Right lobe of liver (tissue), 6 donors: ENCODE results near the gene BCOR. TPM values are rescaled to one million over a fixed set of nuclear protein-coding genes. Genes with fewer than 3 reads are reported as not detected.

Experiments
- ATAC-seq, 4 donors: fragments of 200-7000 bp; cut with Tn5 transposase; one replicate each; pipeline ENCODE4 v1.9.1; 2020; ENCODE audit warnings: mild to moderate bottlenecking in 4 of 4, moderate library complexity in 4 of 4
- DNase-seq, 3 donors: peaks; one replicate each; pipeline ENCODE4 v3.0.0-alpha.2; 2020
- H3K27ac ChIP-seq, 3 donors: fragments of 200-600 bp; one replicate each; pipeline ENCODE4 v1.8.0; 2022
- H3K27me3 ChIP-seq, 2 donors: fragments of 200-600 bp; one replicate each; pipeline ENCODE4 v1.8.0; 2022
- H3K36me3 ChIP-seq, 4 donors: fragments of 200-600 bp; sonication (generic) in 1 of 4; one replicate each; pipeline versions ENCODE4 v1.5.1 to v1.8.0; 2017 to 2022; ENCODE audit warnings: control low read depth in 1 of 4
- H3K4me1 ChIP-seq, 4 donors: fragments of 200-600 bp; sonication (generic) in 1 of 4; one replicate each; pipeline versions ENCODE4 v1.5.1 to v1.8.0; 2017 to 2022; ENCODE audit warnings: control low read depth in 1 of 4
- H3K4me3 ChIP-seq, 3 donors: fragments of 200-600 bp; one replicate each; pipeline ENCODE4 v1.8.0; 2022
- H3K9me3 ChIP-seq, 4 donors: fragments of 200-600 bp; sonication (generic) in 1 of 4; one replicate each; pipeline versions ENCODE4 v1.5.1 to v1.8.0; 2017 to 2022; ENCODE audit warnings: control low read depth in 1 of 4
- CTCF ChIP-seq, 4 donors: fragments of 200-600 bp in 3 of 4; fragments of 450-650 bp in 1 of 4; IDR thresholded peaks; one replicate each; pipeline versions ENCODE4 v1.5.1 to v1.8.0; 2016 to 2022; ENCODE audit warnings: antibody characterized with exemption in 4 of 4, mild to moderate bottlenecking in 2 of 4
- POLR2A ChIP-seq: fragments of 450-650 bp; IDR thresholded peaks from one replicate; pipeline ENCODE4 v1.6.1; 2017; ENCODE audit warnings: antibody characterized with exemption, mild to moderate bottlenecking
- WGBS: methylation state at CpG from one replicate; pipeline ENCODE4 v1.1.6; 2018; ENCODE audit warnings: low coverage, low lambda C conversion rate; ENCODE audit not compliant: insufficient coverage; ENCODE audit errors: missing lambda C conversion rate; 5-methylcytosine and 5-hydroxymethylcytosine counted together
- intact Hi-C, 2 donors: fragments of 100-400 bp; cut with DNase I; formaldehyde crosslinking; loops; one replicate each; pipeline versions ENCODE4 v1.11.2 to v1.14.1; 2022
- total RNA-seq, 6 experiments: library from RNA; depleted of rRNA in 2 of 6; stranded (reverse); fragments of >200 nt in 2 of 6; fragmentation: NEBNext Ultra II Directional in 3 of 6; extraction: Animal tissue kit (Norgen Biotek cat#: 25700) in 3 of 6; gene quantifications; one replicate each; pipeline versions ENCODE4 v1.1.0 to v1.2.4, GENCODE V29; 2016 to 2023
- donor health status: DM: no; HTN: yes; CAD: no.
- donor health status: DM: no; HTN: no; CAD: no.
- donor health status: DM: no; HTN: no; CAD: no.
- donor health status: DM: no; HTN: yes; CAD: no.
- donor health status: DM: no; HTN: yes; CAD: no.

BCOR gene
- total RNA-seq, 6 experiments from 2014 or later: 9.4 to 16.6 (median 12.0) TPM

- Histone ChIP-seq H3K36me3 (no peaks in the 10 kb centered on the region), H3K27me3 (peaks cover 3 to 16% of the 10 kb centered on the region in 2 donors), H3K27ac (no peak overlapping the region), H3K4me1 (peaks cover 0 to 2% (median 0%) of the 10 kb centered on the region in 4 donors), H3K9me3 (no peaks in the 10 kb centered on the region), H3K4me3 (no peak overlapping the region)
- ATAC-seq (no peak), DNase-seq (no peak)
- TF ChIP-seq POLR2A (no peak), CTCF (IDR thresholded peaks at IDR 0.05) (no peak)
- intact Hi-C loops: no loop called here
- WGBS: 40% methylated on average over 24 of the region's 33 CpGs
Measured at GRCh38 chrX:40007131-40007755, 90.5 kb downstream of the BCOR start.

GRCh38 chrX:40006106-40007017, 91.4 kb downstream of the BCOR start:
- Histone ChIP-seq H3K27me3 (peaks cover 3 to 12% of the 10 kb centered on the region in 2 donors), H3K4me1 (no peaks in the 10 kb centered on the region), H3K27ac (no peak overlapping the region), H3K4me3 (no peak overlapping the region), H3K9me3 (no peaks in the 10 kb centered on the region), H3K36me3 (no peaks in the 10 kb centered on the region)
- TF ChIP-seq CTCF (IDR thresholded peaks at IDR 0.05) (no peak), POLR2A (no peak)
- intact Hi-C loops: no loop called here
- WGBS: 39% methylated on average over 18 of the region's 63 CpGs
- DNase-seq (peak in 1 of 3 donors; percentile 55), ATAC-seq (peak; percentile 62 to 78 (median 72))

GRCh38 chrX:40005292-40006011, 92.3 kb downstream of the BCOR start:
- ATAC-seq (peak in 1 of 4 donors; percentile 21), DNase-seq (peak in 1 of 3 donors; percentile 21)

More at GRCh38 chrX:40005292-40006011, 92.3 kb downstream of the BCOR start:
- Histone ChIP-seq H3K9me3 (no peaks in the 10 kb centered on the region), H3K36me3 (no peaks in the 10 kb centered on the region), H3K27ac (no peak overlapping the region), H3K4me3 (no peak overlapping the region), H3K27me3 (peaks cover 0 to 12% of the 10 kb centered on the region in 2 donors), H3K4me1 (no peaks in the 10 kb centered on the region)
- intact Hi-C loops: no loop called here
- TF ChIP-seq POLR2A: no peak
- no peak for TF ChIP-seq CTCF (IDR thresholded peaks at IDR 0.05)
- 24% methylated on average over 44 of the region's 73 CpGs for WGBS
